ENCODE measurements around the gene RFX3. TPM values are rescaled to one million over a fixed set of nuclear protein-coding genes. Genes with fewer than 3 reads are reported as not detected.

RFX3 gene
- total RNA-seq, 2 donors from 2014 or later, result 27.5 to 28.2 TPM

DNA sequence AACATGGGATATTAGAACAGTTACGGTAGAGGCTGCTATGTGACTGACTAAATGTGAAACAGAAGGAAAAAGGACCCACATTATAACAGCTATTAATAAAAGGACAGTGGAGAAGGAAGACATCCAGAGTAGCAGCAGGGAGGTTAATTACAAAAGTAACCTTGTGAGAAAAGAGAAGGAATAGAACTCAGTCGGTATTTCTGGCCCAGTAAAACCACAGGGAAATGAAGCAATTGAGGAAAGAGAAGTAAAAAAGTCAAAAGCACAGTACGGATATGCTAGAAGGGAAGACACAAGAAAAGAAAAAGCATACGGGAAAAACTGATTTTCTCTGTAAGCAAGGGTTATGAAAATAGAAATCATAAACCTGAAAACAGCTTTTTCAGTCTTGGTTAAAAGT, 164.7 kb downstream of the RFX3 start:
- no peaks in the 10 kb centered on the region for H3K4me1 Mint-ChIP-seq
- H3K27ac Mint-ChIP-seq, result peak overlapping the region; percentile 0
- peaks cover 6% of the 10 kb centered on the region for H3K9me3 Mint-ChIP-seq

DNA sequence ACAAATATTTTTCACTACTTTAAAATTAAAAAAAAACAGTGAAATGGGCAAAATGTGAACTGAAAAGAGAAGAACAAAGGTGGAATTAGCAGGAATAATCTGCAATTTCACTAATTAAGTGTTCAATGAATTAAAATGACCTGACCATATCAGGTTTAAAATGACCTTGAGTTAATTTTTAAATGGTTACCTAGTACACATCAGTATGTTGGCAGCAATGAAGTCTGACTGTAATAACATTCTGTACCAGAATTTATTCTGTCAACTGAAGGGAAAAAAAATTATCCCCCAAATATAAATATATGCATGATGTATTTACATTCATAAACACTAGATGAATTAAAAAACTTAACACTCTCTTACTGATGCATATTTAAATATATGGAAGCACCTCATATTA, 165.6 kb downstream of the RFX3 start:
- no peak overlapping the region for H3K27ac Mint-ChIP-seq
- no peaks in the 10 kb centered on the region for H3K36me3 Mint-ChIP-seq (ENCODE audit: low read depth)
- TF ChIP-seq, protein P1, sequence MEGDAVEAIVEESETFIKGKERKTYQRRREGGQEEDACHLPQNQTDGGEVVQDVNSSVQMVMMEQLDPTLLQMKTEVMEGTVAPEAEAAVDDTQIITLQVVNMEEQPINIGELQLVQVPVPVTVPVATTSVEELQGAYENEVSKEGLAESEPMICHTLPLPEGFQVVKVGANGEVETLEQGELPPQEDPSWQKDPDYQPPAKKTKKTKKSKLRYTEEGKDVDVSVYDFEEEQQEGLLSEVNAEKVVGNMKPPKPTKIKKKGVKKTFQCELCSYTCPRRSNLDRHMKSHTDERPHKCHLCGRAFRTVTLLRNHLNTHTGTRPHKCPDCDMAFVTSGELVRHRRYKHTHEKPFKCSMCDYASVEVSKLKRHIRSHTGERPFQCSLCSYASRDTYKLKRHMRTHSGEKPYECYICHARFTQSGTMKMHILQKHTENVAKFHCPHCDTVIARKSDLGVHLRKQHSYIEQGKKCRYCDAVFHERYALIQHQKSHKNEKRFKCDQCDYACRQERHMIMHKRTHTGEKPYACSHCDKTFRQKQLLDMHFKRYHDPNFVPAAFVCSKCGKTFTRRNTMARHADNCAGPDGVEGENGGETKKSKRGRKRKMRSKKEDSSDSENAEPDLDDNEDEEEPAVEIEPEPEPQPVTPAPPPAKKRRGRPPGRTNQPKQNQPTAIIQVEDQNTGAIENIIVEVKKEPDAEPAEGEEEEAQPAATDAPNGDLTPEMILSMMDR (conservative IDR thresholded peaks at IDR 0.05), result no peak
- no peaks in the 10 kb centered on the region for H3K27me3 Mint-ChIP-seq (ENCODE audit: insufficient read depth)
- H3K9me3 Mint-ChIP-seq, result peaks cover 6% of the 10 kb centered on the region
- Histone ChIP-seq H3K9ac (ENCODE audit: extremely low read depth, low read length, poor library complexity, severe bottlenecking) (no peak overlapping the region), H3K9me3 (ENCODE audit: control insufficient read depth, low read length) (no peaks in the 10 kb centered on the region), H3K27me3 (ENCODE audit: control insufficient read depth, insufficient read depth, low read length, poor library complexity, severe bottlenecking) (no peaks in the 10 kb centered on the region), H3K4me1 (ENCODE audit: control insufficient read depth, insufficient read depth, low read length) (no peaks in the 10 kb centered on the region), H3K4me3 (ENCODE audit: low read length) (no peak overlapping the region), H3K27ac (ENCODE audit: low read depth, low read length) (no peak overlapping the region), H3K36me3 (ENCODE audit: control insufficient read depth, insufficient read depth, low read length) (no peaks in the 10 kb centered on the region)
- no peaks in the 10 kb centered on the region for H3K4me1 Mint-ChIP-seq
- no peak for DNase-seq
- H3K4me3 Mint-ChIP-seq, result no peak overlapping the region

More for the DNA sequence above, 164.7 kb downstream of the RFX3 start:
- H3K27me3 Mint-ChIP-seq (ENCODE audit: insufficient read depth), result no peaks in the 10 kb centered on the region
- H3K27ac ChIP-seq (ENCODE audit: low read depth, low read length), result no peak overlapping the region
- 91 to 97% methylated on average over 3 to 4 of the region's 4 CpGs for WGBS, 2 experiments (ENCODE audit: insufficient coverage in 1 of 2, insufficient read length in 1 of 2)
- no peaks in the 10 kb centered on the region for H3K9me3 ChIP-seq (ENCODE audit: control insufficient read depth, low read length)
- TF ChIP-seq, protein P1 (conservative IDR thresholded peaks at IDR 0.05), result no peak
- H3K4me3 Mint-ChIP-seq, result no peak overlapping the region
- no peak overlapping the region for H3K9ac ChIP-seq (ENCODE audit: extremely low read depth, low read length, poor library complexity, severe bottlenecking)
- H3K4me3 ChIP-seq (ENCODE audit: low read length), result no peak overlapping the region
- H3K27me3 ChIP-seq (ENCODE audit: control insufficient read depth, insufficient read depth, low read length, poor library complexity, severe bottlenecking), result no peaks in the 10 kb centered on the region
- DNase-seq, result no peak
- no peaks in the 10 kb centered on the region for H3K4me1 ChIP-seq (ENCODE audit: control insufficient read depth, insufficient read depth, low read length)
- peaks cover 2% of the 10 kb centered on the region for H3K36me3 Mint-ChIP-seq (ENCODE audit: low read depth)
- H3K36me3 ChIP-seq (ENCODE audit: control insufficient read depth, insufficient read depth, low read length), result no peaks in the 10 kb centered on the region

DNA sequence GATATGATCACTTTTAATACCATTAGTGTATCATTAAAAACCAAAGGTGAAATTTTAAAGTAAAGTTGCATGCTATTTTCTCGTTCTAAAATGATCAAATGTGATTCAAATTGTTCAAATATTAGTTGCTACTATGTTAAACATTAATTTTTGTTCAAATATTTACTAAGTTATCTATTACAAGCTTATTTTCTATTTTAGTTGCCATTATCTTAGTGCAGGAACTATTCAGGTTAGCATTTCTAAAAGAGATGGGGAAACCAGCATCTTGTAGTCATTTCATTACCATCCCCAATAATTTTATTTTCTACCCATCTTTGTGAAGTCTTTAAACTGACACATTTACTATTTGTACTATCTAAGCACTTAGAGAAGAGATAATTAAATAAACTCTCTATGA, 166.0 kb downstream of the RFX3 start:
- Mint-ChIP-seq H3K4me1 (no peaks in the 10 kb centered on the region), H3K27me3 (ENCODE audit: insufficient read depth) (no peaks in the 10 kb centered on the region), H3K4me3 (no peak overlapping the region), H3K9me3 (peaks cover 6% of the 10 kb centered on the region), H3K36me3 (ENCODE audit: low read depth) (no peaks in the 10 kb centered on the region), H3K27ac (no peak overlapping the region)
- Histone ChIP-seq H3K9ac (ENCODE audit: extremely low read depth, low read length, poor library complexity, severe bottlenecking) (no peak overlapping the region), H3K27ac (ENCODE audit: low read depth, low read length) (no peak overlapping the region), H3K9me3 (ENCODE audit: control insufficient read depth, low read length) (no peaks in the 10 kb centered on the region), H3K4me3 (ENCODE audit: low read length) (no peak overlapping the region), H3K4me1 (ENCODE audit: control insufficient read depth, insufficient read depth, low read length) (no peaks in the 10 kb centered on the region), H3K36me3 (ENCODE audit: control insufficient read depth, insufficient read depth, low read length) (no peaks in the 10 kb centered on the region), H3K27me3 (ENCODE audit: control insufficient read depth, insufficient read depth, low read length, poor library complexity, severe bottlenecking) (no peaks in the 10 kb centered on the region)
- TF ChIP-seq, protein P1 (conservative IDR thresholded peaks at IDR 0.05), result no peak
- 100% methylated on average over 1 of the region's 1 CpG; no CpG with 5 or more reads in 1 of the 2 experiments for WGBS, 2 experiments (ENCODE audit: insufficient coverage in 1 of 2, insufficient read length in 1 of 2)
- DNase-seq, result no peak
